ENCODE results near the gene STARD10.
"Not testable (repeated sequence)": the region's sequence is repeated elsewhere in the genome, so short reads cannot be mapped to it uniquely, and the experiment has no call there.

The STARD10 gene

GRCh38 chr11:72793425-72794367, at the start of gene STARD10:
Gene STARD10, minus strand, starts transcription at chr11:72794047. Its CDS starts 12,866 bp downstream, at chr11:72781181.
- peak; percentile 94 for DNase-seq

- no peak for DNase-seq
These were observed 48.9 kb upstream of the STARD10 start for GRCh38 chr11:72842653-72843330.

- DNase-seq = no peak
These were observed 48.3 kb upstream of the STARD10 start for GRCh38 chr11:72842126-72842525.

- no peak for DNase-seq
These were observed 47.5 kb upstream of the STARD10 start for GRCh38 chr11:72841397-72841796.

GRCh38 chr11:72840780-72841179, 46.9 kb upstream of the STARD10 start:
- no peak for DNase-seq

GRCh38 chr11:72838691-72839305, 45.0 kb upstream of the STARD10 start:
- no peak for DNase-seq

GRCh38 chr11:72836111-72836510, 42.3 kb upstream of the STARD10 start:
- DNase-seq = no peak

- DNase-seq = no peak
These were observed 41.1 kb upstream of the STARD10 start for GRCh38 chr11:72834905-72835304.

- DNase-seq = no peak
These were observed 40.1 kb upstream of the STARD10 start for GRCh38 chr11:72833811-72834493.

- DNase-seq = no peak
These were observed 39.4 kb upstream of the STARD10 start for GRCh38 chr11:72833083-72833733.

- no peak for DNase-seq
These were observed 38.6 kb upstream of the STARD10 start for GRCh38 chr11:72832301-72833082.

- peak; percentile 65 for DNase-seq
These were observed 37.9 kb upstream of the STARD10 start for GRCh38 chr11:72831521-72832300.

GRCh38 chr11:72829884-72830533, 36.2 kb upstream of the STARD10 start:
- no peak for DNase-seq

GRCh38 chr11:72829178-72829577, 35.3 kb upstream of the STARD10 start:
- no peak for DNase-seq

GRCh38 chr11:72828692-72829101, 34.9 kb upstream of the STARD10 start:
- DNase-seq = no peak

- no peak for DNase-seq
These were observed 34.3 kb upstream of the STARD10 start for GRCh38 chr11:72828081-72828567.

- DNase-seq = not testable (repeated sequence)
These were observed 33.8 kb upstream of the STARD10 start for GRCh38 chr11:72827656-72828055.

- DNase-seq = no peak
These were observed 33.2 kb upstream of the STARD10 start for GRCh38 chr11:72826942-72827480.

- no peak for DNase-seq
These were observed 32.5 kb upstream of the STARD10 start for GRCh38 chr11:72826191-72826941.
